ENCODE data around the gene LILRA6. TPM values are rescaled to one million over a fixed set of nuclear protein-coding genes. Genes with fewer than 3 reads are reported as not detected.
"Not testable (repeated sequence)": the region's sequence is repeated elsewhere in the genome, so short reads cannot be mapped to it uniquely, and the experiment has no call there.

LILRA6 gene
- total and polyA plus RNA-seq, 10 of the 15 experiments (the other 5 are each of a cell fraction or from before 2014, with no cell fraction given) = 0.04 to 1.7 (median 0.09) TPM; not detected in 2

GRCh38 chr19:54239491-54240371 lies 2.9 kb downstream of the LILRA6 start:
- ChIA-PET CTCF (interaction anchor here (1.2 kb wide), 1 partner anchor 26 kb away, joined by 4 read pairs; no protein-coding TSS in a partner anchor), RAD21 (ENCODE audit: unreplicated experiment) (interaction anchor here (1.1 kb wide), 1 partner anchor 18 kb away, joined by 3 read pairs; no protein-coding TSS in a partner anchor)
- SMC1A ChIA-PET (ENCODE audit: uncharacterized antibody, unreplicated experiment); DNase-seq (ENCODE audit: low read depth, low spot score); H3K27ac ChIP-seq (ENCODE audit: control insufficient read depth, insufficient read depth); H3K9me3 ChIP-seq (replicated peaks; ENCODE audit: control insufficient read depth, insufficient read depth, low read length); H2AFZ ChIP-seq (ENCODE audit: control insufficient read depth, low read depth, low read length); H4K20me1 ChIP-seq (ENCODE audit: control insufficient read depth, insufficient read depth); intact Hi-C loops (cut with micrococcal nuclease; ENCODE audit: unreplicated experiment); H3K4me3 ChIP-seq; FAIRE-seq; H3K79me2 ChIP-seq (ENCODE audit: control insufficient read depth, insufficient read depth, low read length); H3K4me1 ChIP-seq (ENCODE audit: control insufficient read depth, insufficient read depth, low read length); H3K27me3 ChIP-seq (replicated peaks in 1 of 2; ENCODE audit: control insufficient read depth in 2 of 2, insufficient read depth in 2 of 2, low read length in 1 of 2); H3K9ac ChIP-seq (ENCODE audit: control insufficient read depth, insufficient read depth, low read length); BruUV-seq (replicated peaks); H3K36me3 ChIP-seq (ENCODE audit: control insufficient read depth in 2 of 2, insufficient read depth in 2 of 2, low read length in 1 of 2); POLR2A ChIA-PET; H3K4me2 ChIP-seq (ENCODE audit: control insufficient read depth, insufficient read depth): not testable (repeated sequence)
- ATAC-seq = peak; percentile 31
- in situ Hi-C loops (cut with MboI) = loop anchor here (10.0 kb wide), 2 partner anchors 445 to 1045 kb away; partner anchors contain the start of gene ZNF665
- 17% methylated on average over 14 of the region's 21 CpGs for WGBS (ENCODE audit: insufficient coverage, insufficient replicate concordance, low lambda C conversion rate, missing lambda C conversion rate)

GRCh38 chr19:54233941-54234340 lies 8.6 kb downstream of the LILRA6 start:
- in situ Hi-C loops (cut with MboI) (loop anchor here (10.0 kb wide), 2 partner anchors 439 to 1039 kb away; partner anchors contain the start of gene ZNF665), intact Hi-C loops (cut with micrococcal nuclease; ENCODE audit: unreplicated experiment) (no loop called here)
- POLR2A ChIA-PET = no interaction called here
- CTCF ChIA-PET = interaction anchor here (0.6 to 2.3 kb wide), 7 partner anchors 26 to 809 kb away, joined by 3 to 11 read pairs (median 3); partner anchors contain the start of gene MBOAT7
- no peak for ATAC-seq
- Histone ChIP-seq H3K36me3 (ENCODE audit: control insufficient read depth in 2 of 2, insufficient read depth in 2 of 2, low read length in 1 of 2) (no peaks in the 10 kb centered on the region), H3K4me2 (ENCODE audit: control insufficient read depth, insufficient read depth) (no peak overlapping the region), H3K9ac (ENCODE audit: control insufficient read depth, insufficient read depth, low read length) (no peak overlapping the region), H3K79me2 (ENCODE audit: control insufficient read depth, insufficient read depth, low read length) (no peaks in the 10 kb centered on the region), H3K27me3 (replicated peaks in 1 of 2; ENCODE audit: control insufficient read depth in 2 of 2, insufficient read depth in 2 of 2, low read length in 1 of 2) (no peaks in the 10 kb centered on the region; a peak in 1 of 4 replicates), H3K4me3 (no peak overlapping the region), H2AFZ (ENCODE audit: control insufficient read depth, low read depth, low read length) (no peak overlapping the region), H4K20me1 (ENCODE audit: control insufficient read depth, insufficient read depth) (0 out of 2 replicates have a peak, but pooled peaks cover 4% of the 10 kb centered on the region), H3K4me1 (ENCODE audit: control insufficient read depth, insufficient read depth, low read length) (no peaks in the 10 kb centered on the region), H3K27ac (ENCODE audit: control insufficient read depth, insufficient read depth) (no peak overlapping the region), H3K9me3 (replicated peaks; ENCODE audit: control insufficient read depth, insufficient read depth, low read length) (no peaks in the 10 kb centered on the region; the same call in 2 of the 3 replicates)
- DNase-seq (ENCODE audit: low read depth, low spot score) = no peak
- TF ChIP-seq ESRRA (IDR thresholded peaks at IDR 0.05; ENCODE audit: low read length) (no peak), MTA2 (IDR thresholded peaks at IDR 0.05; ENCODE audit: low read depth) (no peak), BRCA1 (IDR thresholded peaks at IDR 0.05; ENCODE audit: low read depth, low read length) (no peak), NFXL1 (IDR thresholded peaks at IDR 0.05; ENCODE audit: borderline replicate concordance) (no peak), RAD51 (IDR thresholded peaks at IDR 0.05) (no peak), ZNF24 (IDR thresholded peaks at IDR 0.05) (no peak), IKZF1 (conservative IDR thresholded peaks at IDR 0.05) (no peak), EGR1 (IDR thresholded peaks at IDR 0.05; ENCODE audit: borderline replicate concordance in 1 of 2, low read depth in 2 of 2, low read length in 2 of 2) (no peak), FOS (IDR thresholded peaks at IDR 0.05; ENCODE audit: borderline replicate concordance, extremely low read depth, insufficient read length) (no peak), BACH1 (IDR thresholded peaks at IDR 0.05; ENCODE audit: borderline replicate concordance) (no peak), SMARCA5 (IDR thresholded peaks at IDR 0.05) (no peak), FOXK2 (IDR thresholded peaks at IDR 0.05) (no peak), IKZF2 (IDR thresholded peaks at IDR 0.05) (no peak), SUZ12 (IDR thresholded peaks at IDR 0.05; ENCODE audit: unreplicated experiment) (no peak), NR2F1 (conservative IDR thresholded peaks at IDR 0.05) (no peak), MXI1 (IDR thresholded peaks at IDR 0.05; ENCODE audit: low read depth, low read length) (no peak), ZNF217 (IDR thresholded peaks at IDR 0.05) (no peak), SIN3A (IDR thresholded peaks at IDR 0.05; ENCODE audit: low read depth, low read length) (no peak)
- whole genome bisulfite sequencing (ENCODE audit: insufficient coverage, insufficient replicate concordance, low lambda C conversion rate, missing lambda C conversion rate) = 32% methylated on average over 5 of the region's 5 CpGs
- no peak for FAIRE-seq
- SMC1A ChIA-PET (ENCODE audit: uncharacterized antibody, unreplicated experiment) = interaction anchor here (1.1 to 1.2 kb wide), 2 partner anchors 32 to 97 kb away, joined by 3 to 6 read pairs; partner anchors contain the start of gene CNOT3
- RAD21 ChIA-PET (ENCODE audit: unreplicated experiment) = no interaction called here
- no TSS peak for BruUV-seq (replicated peaks)
